ENCODE data around the gene DNAAF5. TPM values are rescaled to one million over a fixed set of nuclear protein-coding genes. Genes with fewer than 3 reads are reported as not detected.

Gene DNAAF5
- total and polyA plus RNA-seq, 9 of the 15 experiments (the other 6 are each of a cell fraction or from before 2014, with no cell fraction given): 3.1 to 69.7 (median 19.1) TPM

GRCh38 chr7:834277-834676, 107.8 kb downstream of the DNAAF5 start:
- H3K9me3 ChIP-seq (replicated peaks; ENCODE audit: control insufficient read depth, insufficient read depth, low read depth, low read length): no peaks in the 10 kb centered on the region
- POLR2A ChIA-PET: no interaction called here
- peaks cover 84% of the 10 kb centered on the region for H3K79me2 ChIP-seq (ENCODE audit: control insufficient read depth, insufficient read depth, low read length)
- 94% methylated on average over 7 of the region's 12 CpGs for WGBS (ENCODE audit: insufficient coverage, low coverage, missing lambda C conversion rate)
- TF ChIP-seq RUNX1 (IDR thresholded peaks at IDR 0.05; ENCODE audit: low read depth) (no peak), GTF3C2 (IDR thresholded peaks at IDR 0.05; ENCODE audit: borderline replicate concordance, extremely low read depth, insufficient read length) (no peak), CHD1 (IDR thresholded peaks at IDR 0.05; ENCODE audit: low read length) (no peak), SNIP1 (IDR thresholded peaks at IDR 0.05; ENCODE audit: low read depth) (no peak), IRF2 (CRISPR knock-in tag; IDR thresholded peaks at IDR 0.05) (no peak), PHF8 (IDR thresholded peaks at IDR 0.05; ENCODE audit: borderline replicate concordance, low read length) (no peak), KAT7 (CRISPR knock-in tag; IDR thresholded peaks at IDR 0.05; ENCODE audit: borderline replicate concordance) (no peak), POLR3G (IDR thresholded peaks at IDR 0.05; ENCODE audit: extremely low read depth, insufficient read length, insufficient replicate concordance) (no peak), RBM17 (IDR thresholded peaks at IDR 0.05; ENCODE audit: borderline replicate concordance, low read depth, low read length) (no peak), NR2C2 (CRISPR knock-in tag; IDR thresholded peaks at IDR 0.05) (no peak), NR2C2 (tag; IDR thresholded peaks at IDR 0.05) (no peak), NELFE (IDR thresholded peaks at IDR 0.05; ENCODE audit: insufficient read depth, insufficient read length) (no peak), HNRNPUL1 (IDR thresholded peaks at IDR 0.05; ENCODE audit: low read length) (no peak), BCL6 (CRISPR knock-in tag; IDR thresholded peaks at IDR 0.05) (no peak), ATF7 (IDR thresholded peaks at IDR 0.05) (no peak)
- TF ChIP-seq, protein P1, sequence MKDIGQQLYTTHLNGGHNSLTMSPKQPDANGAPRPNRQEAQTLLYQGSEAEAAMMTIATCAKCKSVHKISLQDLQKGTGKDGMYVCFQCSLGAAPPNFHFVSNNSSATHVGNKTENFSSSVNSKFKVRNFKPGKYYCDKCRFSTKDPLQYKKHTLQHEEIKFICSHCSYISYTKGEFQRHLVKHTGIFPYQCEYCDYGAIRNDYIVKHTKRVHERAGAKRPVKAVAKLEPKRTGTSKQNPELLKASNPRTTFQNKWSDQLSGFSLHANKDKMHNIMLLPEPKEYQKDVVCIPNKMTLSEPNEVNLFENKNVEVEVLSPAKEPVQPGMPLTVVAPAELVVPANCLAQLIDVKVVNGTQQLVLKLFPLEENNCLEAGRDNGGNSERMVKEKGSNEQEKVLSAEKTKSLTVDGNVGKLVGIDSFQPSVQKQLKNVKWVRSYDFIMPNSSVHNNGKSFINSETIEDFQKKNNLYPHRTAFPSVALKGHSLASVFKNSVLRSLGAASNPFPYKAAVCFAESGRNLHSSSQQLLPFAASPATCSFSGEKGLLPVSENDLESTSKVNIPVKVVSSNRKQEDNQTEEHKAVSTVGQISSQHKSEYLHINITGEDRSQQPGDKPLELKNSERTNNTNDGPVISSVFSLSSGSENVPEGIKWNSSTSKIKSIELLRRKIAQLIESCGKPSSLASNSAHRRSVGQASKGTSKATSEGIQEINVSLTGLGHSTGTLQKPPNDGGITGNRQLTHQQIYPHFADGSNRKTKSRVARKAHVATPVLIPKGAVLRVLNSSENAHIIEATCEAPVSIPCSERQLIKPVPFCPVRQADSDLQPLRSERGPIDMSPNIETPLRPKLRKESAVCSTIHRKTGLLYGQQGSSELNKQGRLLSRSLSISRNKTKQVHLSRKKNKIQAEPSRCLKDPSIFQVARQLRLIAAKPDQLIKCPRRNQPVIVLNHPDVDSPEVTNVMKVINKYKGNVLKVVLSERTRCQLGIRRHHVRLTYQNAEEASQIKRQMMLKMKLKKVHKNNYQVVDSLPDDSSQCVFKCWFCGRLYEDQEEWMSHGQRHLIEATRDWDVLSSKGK (CRISPR knock-in tag; IDR thresholded peaks at IDR 0.05): no peak
- TF ChIP-seq, protein P2, sequence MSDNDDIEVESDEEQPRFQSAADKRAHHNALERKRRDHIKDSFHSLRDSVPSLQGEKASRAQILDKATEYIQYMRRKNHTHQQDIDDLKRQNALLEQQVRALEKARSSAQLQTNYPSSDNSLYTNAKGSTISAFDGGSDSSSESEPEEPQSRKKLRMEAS (CRISPR knock-in tag; IDR thresholded peaks at IDR 0.05): no peak
- no peak for DNase-seq (ENCODE audit: extremely low read depth in 1 of 4, low spot score in 3 of 4)
- H2AFZ ChIP-seq (ENCODE audit: low read depth, low read length): no peak overlapping the region
- H4K20me1 ChIP-seq (replicated peaks; ENCODE audit: control insufficient read depth, insufficient read depth, low read length): peaks cover 38% of the 10 kb centered on the region; the same call in 1 of the 2 replicates
- no peak overlapping the region for H3K4me2 ChIP-seq (ENCODE audit: insufficient read depth, low read length)
- in situ Hi-C loops (cut with MboI): no loop called here
- H3K36me3 ChIP-seq (ENCODE audit: control insufficient read depth, insufficient read depth, low read length): peaks cover 48% of the 10 kb centered on the region; the same call in 2 of the 3 replicates
- no peak for FAIRE-seq
- peaks cover 21% of the 10 kb centered on the region for H3K9me1 ChIP-seq (ENCODE audit: control insufficient read depth, insufficient read depth, low read length)
- H3K4me1 ChIP-seq (replicated peaks in 1 of 2; ENCODE audit: control insufficient read depth in 2 of 2, insufficient read depth in 2 of 2, low read length in 2 of 2): peaks cover 22 to 44% of the 10 kb centered on the region in 2 experiments
- intact Hi-C loops (cut with micrococcal nuclease): loop anchor here (5.0 kb wide), 1 partner anchor 38 kb away; no protein-coding TSS in a partner anchor
- no peak for ATAC-seq
- 0 out of 4 replicates have a peak overlapping the region, but pooled peaks of 1 of the 2 experiments have one; percentile 17 for H3K9ac ChIP-seq (ENCODE audit: insufficient read depth in 1 of 2, low read depth in 2 of 2, low read length in 2 of 2)
- no TSS peak for BruUV-seq (replicated peaks)
- no peak overlapping the region for H3K27ac ChIP-seq (ENCODE audit: extremely low read depth, low read depth, low read length)
- H3K27me3 ChIP-seq (ENCODE audit: control insufficient read depth in 2 of 2, insufficient read depth in 2 of 2, low read length in 2 of 2): no peaks in the 10 kb centered on the region
- no peak overlapping the region for H3K4me3 ChIP-seq
- CTCF ChIA-PET (ENCODE audit: low intra/inter-chr PET ratio): no interaction called here

All from K562 (cell line).